A549 (cell line): Measurements from ENCODE around the gene DDX17.

Experiments
- BHLHE40 ChIP-seq: IDR thresholded peaks from 2 replicates; pipeline ENCODE4 v1.6.1; 2012; ENCODE audit warnings: low read depth, low read length, inconsistent platforms
- EP300 ChIP-seq, 2 experiments: fragments of >200 bp; sonication (Bioruptor Twin); formaldehyde crosslinking; IDR thresholded peaks; 2 replicates in 1 of 2; 3 replicates in 1 of 2; pipeline ENCODE4 v1.6.1; 2016 to 2017
- MAFK ChIP-seq: fragments of 450-650 bp; IDR thresholded peaks from 2 replicates; pipeline ENCODE4 v1.6.1; 2014; ENCODE audit not compliant: partially characterized antibody
- POLR2A ChIP-seq: IDR thresholded peaks from 2 replicates; pipeline ENCODE4 v1.6.1; 2012; ENCODE audit warnings: mild to moderate bottlenecking, low read length
- RAD21 ChIP-seq, 2 experiments: fragments of >200 bp in 1 of 2; sonication (Bioruptor Twin) in 1 of 2; formaldehyde crosslinking in 1 of 2; IDR thresholded peaks in 1 of 2; conservative IDR thresholded peaks in 1 of 2; 2 replicates in 1 of 2; 3 replicates in 1 of 2; pipeline ENCODE4 v1.6.1; 2012 to 2018; ENCODE audit warnings: inconsistent platforms in 1 of 2
- RFX5 ChIP-seq: fragments of 450-650 bp; IDR thresholded peaks from 2 replicates; pipeline ENCODE4 v1.7.1; 2014; ENCODE audit warnings: antibody characterized with exemption, mild to moderate bottlenecking, moderate library complexity
- SREBF2 ChIP-seq: fragments of 450-650 bp; IDR thresholded peaks from 2 replicates; pipeline ENCODE4 v1.6.1; 2014; ENCODE audit warnings: mild to moderate bottlenecking, moderate library complexity
- ZFP36 ChIP-seq: fragments of 450-650 bp; IDR thresholded peaks from 2 replicates; pipeline ENCODE4 v1.6.1; 2014; ENCODE audit warnings: borderline replicate concordance; ENCODE audit not compliant: partially characterized antibody
- TF ChIP-seq, protein P1 (sequence below): fragments of >200 bp; sonication (Bioruptor Twin); formaldehyde crosslinking; IDR thresholded peaks from 3 replicates; pipeline ENCODE4 v1.5.1; 2016
- TF ChIP-seq, protein P2 (sequence below): IDR thresholded peaks from 2 replicates; pipeline ENCODE4 v1.6.1; 2012
- TF ChIP-seq, protein P3 (sequence below): fragments of 250-450 bp; sonication (Bioruptor Pico); IDR thresholded peaks from 2 replicates; pipeline ENCODE4 v1.5.0; 2021; ENCODE audit warnings: mild to moderate bottlenecking, moderate library complexity, borderline replicate concordance
- TF ChIP-seq, protein P4 (sequence below): fragments of 200-600 bp; sonication (generic); IDR thresholded peaks from 2 replicates; pipeline ENCODE4 v1.6.1; 2016; ENCODE audit warnings: antibody characterized with exemption, mild to moderate bottlenecking, moderate library complexity

DNA sequence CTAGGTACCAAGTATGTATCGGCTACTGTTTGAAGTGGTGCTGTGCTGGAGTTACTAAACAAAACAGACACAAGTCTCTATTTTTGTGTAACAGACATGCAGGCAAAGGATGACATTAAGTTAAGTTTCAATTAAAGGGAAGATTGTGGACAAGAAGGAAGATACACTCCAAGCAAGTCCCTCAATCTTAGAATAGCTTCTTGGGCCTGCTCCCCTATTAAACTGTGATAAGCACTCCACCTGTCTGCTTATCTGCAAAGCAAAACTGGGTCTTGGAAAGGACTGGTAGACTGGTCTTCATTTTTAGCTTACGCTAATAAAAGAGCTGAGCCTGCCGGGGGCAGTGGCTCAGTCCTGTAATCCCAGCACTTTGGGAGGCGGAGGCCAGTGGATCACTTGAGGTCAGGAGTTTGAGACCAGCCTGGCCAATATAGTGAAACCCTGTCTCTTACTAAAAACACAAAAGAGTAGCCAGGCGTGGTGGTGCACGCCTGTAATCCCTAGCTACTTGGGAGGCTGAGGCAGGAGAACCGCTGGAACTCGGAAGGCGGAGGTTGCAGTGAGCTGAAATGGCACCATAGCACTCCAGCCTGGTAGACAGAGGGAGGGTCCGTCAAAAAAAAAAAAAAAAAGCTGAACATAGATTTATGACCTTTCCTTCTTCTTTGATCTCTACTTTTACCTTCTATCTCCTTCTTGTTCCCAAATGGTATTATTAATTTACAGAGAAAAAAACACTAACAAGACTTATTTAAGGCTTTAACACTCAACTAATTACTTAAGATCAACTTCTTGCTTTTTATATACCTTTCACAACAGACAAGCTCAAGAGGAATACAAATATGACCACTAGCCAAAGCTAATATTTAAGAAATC lies 4.1 kb downstream of the DDX17 start:
- TF ChIP-seq, protein P1, sequence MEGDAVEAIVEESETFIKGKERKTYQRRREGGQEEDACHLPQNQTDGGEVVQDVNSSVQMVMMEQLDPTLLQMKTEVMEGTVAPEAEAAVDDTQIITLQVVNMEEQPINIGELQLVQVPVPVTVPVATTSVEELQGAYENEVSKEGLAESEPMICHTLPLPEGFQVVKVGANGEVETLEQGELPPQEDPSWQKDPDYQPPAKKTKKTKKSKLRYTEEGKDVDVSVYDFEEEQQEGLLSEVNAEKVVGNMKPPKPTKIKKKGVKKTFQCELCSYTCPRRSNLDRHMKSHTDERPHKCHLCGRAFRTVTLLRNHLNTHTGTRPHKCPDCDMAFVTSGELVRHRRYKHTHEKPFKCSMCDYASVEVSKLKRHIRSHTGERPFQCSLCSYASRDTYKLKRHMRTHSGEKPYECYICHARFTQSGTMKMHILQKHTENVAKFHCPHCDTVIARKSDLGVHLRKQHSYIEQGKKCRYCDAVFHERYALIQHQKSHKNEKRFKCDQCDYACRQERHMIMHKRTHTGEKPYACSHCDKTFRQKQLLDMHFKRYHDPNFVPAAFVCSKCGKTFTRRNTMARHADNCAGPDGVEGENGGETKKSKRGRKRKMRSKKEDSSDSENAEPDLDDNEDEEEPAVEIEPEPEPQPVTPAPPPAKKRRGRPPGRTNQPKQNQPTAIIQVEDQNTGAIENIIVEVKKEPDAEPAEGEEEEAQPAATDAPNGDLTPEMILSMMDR, result no peak
- TF ChIP-seq RAD21 (conservative IDR thresholded peaks at IDR 0.05 in 1 of 2, IDR thresholded peaks at IDR 0.05 in 1 of 2), result no peak
- TF ChIP-seq, protein P2, sequence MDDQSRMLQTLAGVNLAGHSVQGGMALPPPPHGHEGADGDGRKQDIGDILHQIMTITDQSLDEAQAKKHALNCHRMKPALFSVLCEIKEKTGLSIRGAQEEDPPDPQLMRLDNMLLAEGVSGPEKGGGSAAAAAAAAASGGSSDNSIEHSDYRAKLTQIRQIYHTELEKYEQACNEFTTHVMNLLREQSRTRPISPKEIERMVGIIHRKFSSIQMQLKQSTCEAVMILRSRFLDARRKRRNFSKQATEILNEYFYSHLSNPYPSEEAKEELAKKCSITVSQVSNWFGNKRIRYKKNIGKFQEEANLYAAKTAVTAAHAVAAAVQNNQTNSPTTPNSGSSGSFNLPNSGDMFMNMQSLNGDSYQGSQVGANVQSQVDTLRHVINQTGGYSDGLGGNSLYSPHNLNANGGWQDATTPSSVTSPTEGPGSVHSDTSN, result no peak
- no peak for TF ChIP-seq ZFP36
- no peak for TF ChIP-seq RFX5
- no peak for TF ChIP-seq POLR2A
- TF ChIP-seq BHLHE40, result no peak
- TF ChIP-seq EP300 (IDR thresholded peaks at IDR 0.05), result no peak
- TF ChIP-seq, protein P3, sequence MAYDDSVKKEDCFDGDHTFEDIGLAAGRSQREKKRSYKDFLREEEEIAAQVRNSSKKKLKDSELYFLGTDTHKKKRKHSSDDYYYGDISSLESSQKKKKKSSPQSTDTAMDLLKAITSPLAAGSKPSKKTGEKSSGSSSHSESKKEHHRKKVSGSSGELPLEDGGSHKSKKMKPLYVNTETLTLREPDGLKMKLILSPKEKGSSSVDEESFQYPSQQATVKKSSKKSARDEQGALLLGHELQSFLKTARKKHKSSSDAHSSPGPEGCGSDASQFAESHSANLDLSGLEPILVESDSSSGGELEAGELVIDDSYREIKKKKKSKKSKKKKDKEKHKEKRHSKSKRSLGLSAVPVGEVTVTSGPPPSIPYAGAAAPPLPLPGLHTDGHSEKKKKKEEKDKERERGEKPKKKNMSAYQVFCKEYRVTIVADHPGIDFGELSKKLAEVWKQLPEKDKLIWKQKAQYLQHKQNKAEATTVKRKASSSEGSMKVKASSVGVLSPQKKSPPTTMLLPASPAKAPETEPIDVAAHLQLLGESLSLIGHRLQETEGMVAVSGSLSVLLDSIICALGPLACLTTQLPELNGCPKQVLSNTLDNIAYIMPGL (CRISPR knock-in tag), result no peak
- TF ChIP-seq, protein P4, sequence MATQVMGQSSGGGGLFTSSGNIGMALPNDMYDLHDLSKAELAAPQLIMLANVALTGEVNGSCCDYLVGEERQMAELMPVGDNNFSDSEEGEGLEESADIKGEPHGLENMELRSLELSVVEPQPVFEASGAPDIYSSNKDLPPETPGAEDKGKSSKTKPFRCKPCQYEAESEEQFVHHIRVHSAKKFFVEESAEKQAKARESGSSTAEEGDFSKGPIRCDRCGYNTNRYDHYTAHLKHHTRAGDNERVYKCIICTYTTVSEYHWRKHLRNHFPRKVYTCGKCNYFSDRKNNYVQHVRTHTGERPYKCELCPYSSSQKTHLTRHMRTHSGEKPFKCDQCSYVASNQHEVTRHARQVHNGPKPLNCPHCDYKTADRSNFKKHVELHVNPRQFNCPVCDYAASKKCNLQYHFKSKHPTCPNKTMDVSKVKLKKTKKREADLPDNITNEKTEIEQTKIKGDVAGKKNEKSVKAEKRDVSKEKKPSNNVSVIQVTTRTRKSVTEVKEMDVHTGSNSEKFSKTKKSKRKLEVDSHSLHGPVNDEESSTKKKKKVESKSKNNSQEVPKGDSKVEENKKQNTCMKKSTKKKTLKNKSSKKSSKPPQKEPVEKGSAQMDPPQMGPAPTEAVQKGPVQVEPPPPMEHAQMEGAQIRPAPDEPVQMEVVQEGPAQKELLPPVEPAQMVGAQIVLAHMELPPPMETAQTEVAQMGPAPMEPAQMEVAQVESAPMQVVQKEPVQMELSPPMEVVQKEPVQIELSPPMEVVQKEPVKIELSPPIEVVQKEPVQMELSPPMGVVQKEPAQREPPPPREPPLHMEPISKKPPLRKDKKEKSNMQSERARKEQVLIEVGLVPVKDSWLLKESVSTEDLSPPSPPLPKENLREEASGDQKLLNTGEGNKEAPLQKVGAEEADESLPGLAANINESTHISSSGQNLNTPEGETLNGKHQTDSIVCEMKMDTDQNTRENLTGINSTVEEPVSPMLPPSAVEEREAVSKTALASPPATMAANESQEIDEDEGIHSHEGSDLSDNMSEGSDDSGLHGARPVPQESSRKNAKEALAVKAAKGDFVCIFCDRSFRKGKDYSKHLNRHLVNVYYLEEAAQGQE, result no peak
- no peak for TF ChIP-seq MAFK
- no peak for TF ChIP-seq SREBF2
